ENCODE measurements around the gene KLF5. TPM values are rescaled to one million over a fixed set of nuclear protein-coding genes. Genes with fewer than 3 reads are reported as not detected.

The KLF5 gene
- total RNA-seq, 1 experiment from 2014 or later: 2.3 TPM

DNA sequence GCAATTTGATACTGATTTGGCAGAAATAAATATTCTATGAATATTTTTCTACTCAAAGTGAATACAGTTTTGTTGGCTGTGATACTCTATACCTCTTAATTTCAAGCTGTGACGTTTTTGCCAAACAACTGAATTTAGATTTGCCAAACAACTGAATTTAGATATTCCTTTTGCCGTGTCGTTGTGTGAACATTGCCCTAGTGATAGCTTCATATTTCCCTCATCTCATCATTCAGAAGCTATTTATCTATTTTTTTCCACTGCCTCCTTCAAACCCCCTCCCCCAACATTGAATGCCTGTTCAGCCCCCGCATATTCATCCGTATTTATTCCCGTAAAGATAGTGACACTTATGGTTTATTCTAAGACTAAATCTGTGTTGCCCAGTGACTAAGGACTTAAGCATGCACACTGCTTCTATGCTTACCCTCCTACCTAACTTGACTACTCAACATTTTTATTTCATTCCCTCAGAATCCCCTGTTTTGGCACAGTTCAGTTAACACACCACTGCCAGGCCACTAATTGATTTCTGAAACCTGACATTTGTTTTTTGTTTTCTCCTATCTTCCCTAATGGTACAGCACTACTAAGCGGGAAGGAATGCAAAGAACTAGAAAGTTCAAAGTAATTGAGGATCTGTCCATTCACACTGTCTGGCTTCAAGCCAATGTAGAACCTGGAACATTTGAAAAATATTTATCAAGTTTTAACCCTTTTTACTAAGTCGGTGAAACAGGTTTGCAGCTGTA is 2.8 kb upstream of the KLF5 start:
- peaks cover 42% of the 10 kb centered on the region for H3K27me3 Mint-ChIP-seq (ENCODE audit: low read depth)
- TF ChIP-seq, protein P1, sequence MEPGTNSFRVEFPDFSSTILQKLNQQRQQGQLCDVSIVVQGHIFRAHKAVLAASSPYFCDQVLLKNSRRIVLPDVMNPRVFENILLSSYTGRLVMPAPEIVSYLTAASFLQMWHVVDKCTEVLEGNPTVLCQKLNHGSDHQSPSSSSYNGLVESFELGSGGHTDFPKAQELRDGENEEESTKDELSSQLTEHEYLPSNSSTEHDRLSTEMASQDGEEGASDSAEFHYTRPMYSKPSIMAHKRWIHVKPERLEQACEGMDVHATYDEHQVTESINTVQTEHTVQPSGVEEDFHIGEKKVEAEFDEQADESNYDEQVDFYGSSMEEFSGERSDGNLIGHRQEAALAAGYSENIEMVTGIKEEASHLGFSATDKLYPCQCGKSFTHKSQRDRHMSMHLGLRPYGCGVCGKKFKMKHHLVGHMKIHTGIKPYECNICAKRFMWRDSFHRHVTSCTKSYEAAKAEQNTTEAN (CRISPR knock-in tag; IDR thresholded peaks at IDR 0.05): no peak
- TF ChIP-seq ESRRA (CRISPR knock-in tag; IDR thresholded peaks at IDR 0.05; ENCODE audit: borderline replicate concordance) (no peak), FOXP1 (CRISPR knock-in tag; IDR thresholded peaks at IDR 0.05; ENCODE audit: borderline replicate concordance) (no peak), RELA (CRISPR knock-in tag; IDR thresholded peaks at IDR 0.05; ENCODE audit: borderline replicate concordance) (no peak)
- no peak overlapping the region for H3K4me3 Mint-ChIP-seq
- H3K4me1 Mint-ChIP-seq: peaks cover 38% of the 10 kb centered on the region
- CTCF ChIA-PET: no interaction called here
- POLR2A ChIA-PET: no interaction called here
- ATAC-seq (no peak), DNase-seq (ENCODE audit: low spot score) (no peak)
- no peaks in the 10 kb centered on the region for H3K9me3 Mint-ChIP-seq
- no peaks in the 10 kb centered on the region for H3K36me3 Mint-ChIP-seq
- H3K27ac Mint-ChIP-seq: no peak overlapping the region

DNA sequence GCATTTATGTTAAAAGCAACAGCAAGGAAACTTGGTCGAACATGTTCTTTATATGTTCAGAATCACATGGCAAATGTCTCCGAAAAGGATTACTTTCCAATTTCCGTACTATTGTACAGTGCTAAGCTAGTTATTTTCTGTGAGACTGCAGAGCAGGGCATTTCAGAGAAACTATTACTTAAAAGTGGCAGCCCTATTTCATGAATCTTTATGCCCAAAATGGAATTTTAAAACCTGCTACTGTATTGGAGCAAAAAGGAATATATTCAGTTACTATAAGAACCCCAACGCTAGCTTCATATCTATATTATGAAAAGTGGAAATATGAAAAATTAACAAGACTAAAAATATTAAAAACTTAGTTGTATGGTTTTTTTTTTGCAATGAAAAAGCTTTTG is 2.2 kb upstream of the KLF5 start:
- Mint-ChIP-seq H3K36me3 (no peaks in the 10 kb centered on the region), H3K4me1 (peaks cover 41% of the 10 kb centered on the region), H3K4me3 (no peak overlapping the region), H3K27me3 (ENCODE audit: low read depth) (peaks cover 47% of the 10 kb centered on the region), H3K27ac (no peak overlapping the region), H3K9me3 (no peaks in the 10 kb centered on the region)
- ChIA-PET POLR2A (no interaction called here), CTCF (no interaction called here)
- ATAC-seq (no peak), DNase-seq (ENCODE audit: low spot score) (no peak)
- TF ChIP-seq NFATC4 (CRISPR knock-in tag; IDR thresholded peaks at IDR 0.05) (no peak), MAX (CRISPR knock-in tag; IDR thresholded peaks at IDR 0.05) (no peak), HMGA2 (CRISPR knock-in tag; IDR thresholded peaks at IDR 0.05) (no peak), E2F5 (CRISPR knock-in tag; IDR thresholded peaks at IDR 0.05) (no peak), HMGXB4 (CRISPR knock-in tag; IDR thresholded peaks at IDR 0.05) (no peak), MYBL2 (CRISPR knock-in tag; IDR thresholded peaks at IDR 0.05) (no peak), CREB1 (CRISPR knock-in tag; IDR thresholded peaks at IDR 0.05) (no peak), CREM (CRISPR knock-in tag; IDR thresholded peaks at IDR 0.05) (no peak), TCF7 (CRISPR knock-in tag; IDR thresholded peaks at IDR 0.05; ENCODE audit: low read depth) (no peak), PREB (CRISPR knock-in tag; IDR thresholded peaks at IDR 0.05; ENCODE audit: borderline replicate concordance) (no peak), FOXK1 (CRISPR knock-in tag; IDR thresholded peaks at IDR 0.05) (no peak), JAZF1 (CRISPR knock-in tag; IDR thresholded peaks at IDR 0.05) (no peak)
- TF ChIP-seq, protein P2, sequence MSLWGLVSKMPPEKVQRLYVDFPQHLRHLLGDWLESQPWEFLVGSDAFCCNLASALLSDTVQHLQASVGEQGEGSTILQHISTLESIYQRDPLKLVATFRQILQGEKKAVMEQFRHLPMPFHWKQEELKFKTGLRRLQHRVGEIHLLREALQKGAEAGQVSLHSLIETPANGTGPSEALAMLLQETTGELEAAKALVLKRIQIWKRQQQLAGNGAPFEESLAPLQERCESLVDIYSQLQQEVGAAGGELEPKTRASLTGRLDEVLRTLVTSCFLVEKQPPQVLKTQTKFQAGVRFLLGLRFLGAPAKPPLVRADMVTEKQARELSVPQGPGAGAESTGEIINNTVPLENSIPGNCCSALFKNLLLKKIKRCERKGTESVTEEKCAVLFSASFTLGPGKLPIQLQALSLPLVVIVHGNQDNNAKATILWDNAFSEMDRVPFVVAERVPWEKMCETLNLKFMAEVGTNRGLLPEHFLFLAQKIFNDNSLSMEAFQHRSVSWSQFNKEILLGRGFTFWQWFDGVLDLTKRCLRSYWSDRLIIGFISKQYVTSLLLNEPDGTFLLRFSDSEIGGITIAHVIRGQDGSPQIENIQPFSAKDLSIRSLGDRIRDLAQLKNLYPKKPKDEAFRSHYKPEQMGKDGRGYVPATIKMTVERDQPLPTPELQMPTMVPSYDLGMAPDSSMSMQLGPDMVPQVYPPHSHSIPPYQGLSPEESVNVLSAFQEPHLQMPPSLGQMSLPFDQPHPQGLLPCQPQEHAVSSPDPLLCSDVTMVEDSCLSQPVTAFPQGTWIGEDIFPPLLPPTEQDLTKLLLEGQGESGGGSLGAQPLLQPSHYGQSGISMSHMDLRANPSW (CRISPR knock-in tag; conservative IDR thresholded peaks at IDR 0.05; ENCODE audit: low read depth): no peak
- TF ChIP-seq, protein P3, sequence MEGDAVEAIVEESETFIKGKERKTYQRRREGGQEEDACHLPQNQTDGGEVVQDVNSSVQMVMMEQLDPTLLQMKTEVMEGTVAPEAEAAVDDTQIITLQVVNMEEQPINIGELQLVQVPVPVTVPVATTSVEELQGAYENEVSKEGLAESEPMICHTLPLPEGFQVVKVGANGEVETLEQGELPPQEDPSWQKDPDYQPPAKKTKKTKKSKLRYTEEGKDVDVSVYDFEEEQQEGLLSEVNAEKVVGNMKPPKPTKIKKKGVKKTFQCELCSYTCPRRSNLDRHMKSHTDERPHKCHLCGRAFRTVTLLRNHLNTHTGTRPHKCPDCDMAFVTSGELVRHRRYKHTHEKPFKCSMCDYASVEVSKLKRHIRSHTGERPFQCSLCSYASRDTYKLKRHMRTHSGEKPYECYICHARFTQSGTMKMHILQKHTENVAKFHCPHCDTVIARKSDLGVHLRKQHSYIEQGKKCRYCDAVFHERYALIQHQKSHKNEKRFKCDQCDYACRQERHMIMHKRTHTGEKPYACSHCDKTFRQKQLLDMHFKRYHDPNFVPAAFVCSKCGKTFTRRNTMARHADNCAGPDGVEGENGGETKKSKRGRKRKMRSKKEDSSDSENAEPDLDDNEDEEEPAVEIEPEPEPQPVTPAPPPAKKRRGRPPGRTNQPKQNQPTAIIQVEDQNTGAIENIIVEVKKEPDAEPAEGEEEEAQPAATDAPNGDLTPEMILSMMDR (IDR thresholded peaks at IDR 0.05): no peak

Data from WTC11 (cell line).